SU-DHL-6 (cell line): ENCODE measurements around the gene BORA.

Experiments
- H2AFZ ChIP-seq: fragments of 200-600 bp; sonication (generic); 2 replicates; pipeline ENCODE4 v1.6.1; 2014; ENCODE audit warnings: low read depth, mild to moderate bottlenecking, moderate library complexity, mixed read lengths, antibody characterized with exemption, low read length; ENCODE audit not compliant: severe bottlenecking
- H3F3A ChIP-seq: fragments of 200-600 bp; shearing (Covaris generic); 2 replicates; pipeline ENCODE4 v1.6.0; 2016; ENCODE audit warnings: antibody characterized with exemption, mild to moderate bottlenecking; ENCODE audit not compliant: insufficient read depth
- H3K27ac ChIP-seq: fragments of 200-600 bp; sonication (generic); 2 replicates; pipeline ENCODE4 v1.5.1; 2016; ENCODE audit warnings: low read depth, mild to moderate bottlenecking, low read length, moderate library complexity, mixed read lengths
- H3K27me3 ChIP-seq: fragments of 200-600 bp; sonication (generic), shearing (Covaris generic); 2 replicates; pipeline ENCODE4 v1.6.0; 2014; ENCODE audit warnings: mild to moderate bottlenecking, low read length
- H3K36me3 ChIP-seq: fragments of 200-600 bp; sonication (generic); 2 replicates; pipeline ENCODE4 v1.6.1; 2014; ENCODE audit warnings: mild to moderate bottlenecking, low read length, mixed read lengths
- H3K4me2 ChIP-seq: fragments of 300-600, 200-600 bp; shearing (Covaris generic), sonication (generic); 2 replicates; pipeline ENCODE4 v1.6.0; 2014; ENCODE audit warnings: low read length, low read depth, mild to moderate bottlenecking; ENCODE audit not compliant: poor library complexity, severe bottlenecking
- H3K4me3 ChIP-seq: fragments of 200-600 bp; sonication (generic); 2 replicates; pipeline ENCODE4 v1.5.1; 2014; ENCODE audit warnings: antibody characterized with exemption, low read length, mild to moderate bottlenecking, mixed read lengths; ENCODE audit not compliant: insufficient read depth, poor library complexity, severe bottlenecking
- H3K79me2 ChIP-seq: fragments of 200-600 bp; sonication (generic); 2 replicates; pipeline ENCODE4 v1.6.1; 2014; ENCODE audit warnings: mild to moderate bottlenecking, low read length, moderate library complexity; ENCODE audit not compliant: insufficient read depth
- H3K9ac ChIP-seq: fragments of 200-600 bp; sonication (generic); 2 replicates; pipeline ENCODE4 v1.7.0; 2014; ENCODE audit warnings: mild to moderate bottlenecking, low read length
- H3K9me2 ChIP-seq: fragments of 200-600 bp; sonication (generic); replicated peaks from 2 replicates; pipeline ENCODE4 v1.6.1; 2014; ENCODE audit warnings: low read length; ENCODE audit not compliant: insufficient read depth
- H3K9me3 ChIP-seq: fragments of 200-600 bp; sonication (generic); 2 replicates; pipeline ENCODE4 v1.6.1; 2014; ENCODE audit warnings: low read length, mixed read lengths; ENCODE audit not compliant: insufficient read depth
- H4K20me1 ChIP-seq: fragments of 200-600 bp; sonication (generic); 2 replicates; pipeline ENCODE4 v1.6.1; 2014; ENCODE audit warnings: low read depth, mild to moderate bottlenecking, antibody characterized with exemption, low read length, moderate library complexity, mixed read lengths
- CTCF ChIP-seq: fragments of 200-600 bp; sonication (generic); IDR thresholded peaks from one replicate; pipeline ENCODE4 v1.5.1; 2017; ENCODE audit warnings: antibody characterized with exemption, mild to moderate bottlenecking, low read length, moderate library complexity; ENCODE audit not compliant: insufficient read depth, poor library complexity, severe bottlenecking
- EZH2phosphoT487 ChIP-seq: fragments of 200-600 bp; sonication (generic), shearing (Covaris generic); conservative IDR thresholded peaks from 2 replicates; pipeline ENCODE4 v1.6.1; 2018; ENCODE audit warnings: mild to moderate bottlenecking, antibody characterized with exemption, low read length, moderate library complexity, mixed read lengths

The BORA gene

DNA sequence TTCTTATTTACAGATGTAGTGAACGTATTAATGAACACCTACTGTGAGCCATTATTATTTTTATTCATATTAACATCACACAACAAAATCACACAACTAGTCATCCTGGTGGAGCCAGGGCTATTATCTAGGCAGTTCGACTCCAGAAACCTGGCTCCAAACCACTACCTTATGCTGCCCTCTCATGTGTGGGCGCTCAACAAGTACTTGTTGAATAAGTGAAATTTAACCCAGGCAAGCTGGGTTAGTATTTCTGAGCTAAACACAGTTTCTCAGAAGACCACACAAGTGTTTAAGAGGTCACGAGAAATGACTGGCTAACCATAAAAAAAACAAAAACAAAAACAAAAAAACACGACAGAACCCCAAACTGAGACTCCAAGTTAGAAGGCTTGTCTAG is 33.9 kb upstream of the BORA start:
- H3F3A ChIP-seq = no peaks in the 10 kb centered on the region
- no peaks in the 10 kb centered on the region for H3K27me3 ChIP-seq
- no peaks in the 10 kb centered on the region for H3K9me3 ChIP-seq
- H2AFZ ChIP-seq = no peak overlapping the region
- H3K9ac ChIP-seq = no peak overlapping the region
- no peaks in the 10 kb centered on the region for H3K79me2 ChIP-seq
- no peaks in the 10 kb centered on the region for H3K9me2 ChIP-seq
- no peak overlapping the region for H3K4me2 ChIP-seq
- TF ChIP-seq CTCF (no peak), EZH2phosphoT487 (no peak)
- H3K27ac ChIP-seq = no peak overlapping the region
- H4K20me1 ChIP-seq = no peaks in the 10 kb centered on the region
- no peak overlapping the region for H3K4me3 ChIP-seq
- H3K36me3 ChIP-seq = no peaks in the 10 kb centered on the region

DNA sequence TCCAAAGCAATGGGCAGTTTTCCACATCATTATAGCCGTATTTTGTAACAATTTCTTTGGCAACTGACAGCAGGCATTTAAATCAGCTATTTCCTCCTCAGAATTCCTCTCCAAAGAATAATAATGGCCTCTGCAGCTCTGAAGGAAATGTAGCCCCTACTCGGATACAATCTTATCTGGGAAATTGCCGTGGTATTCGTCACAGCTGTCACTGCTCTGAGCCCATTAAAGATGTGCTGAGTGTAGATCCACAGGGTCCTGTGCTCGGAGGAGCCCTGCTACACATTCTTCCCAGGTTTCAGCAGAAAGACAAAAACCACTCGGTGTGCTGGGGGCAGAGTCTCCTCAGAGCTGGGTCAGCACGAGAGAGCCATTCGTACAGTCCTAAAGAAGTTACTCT is 33.4 kb upstream of the BORA start:
- Histone ChIP-seq H3K4me2 (no peak overlapping the region), H2AFZ (no peak overlapping the region), H3K9me3 (no peaks in the 10 kb centered on the region), H3K27me3 (no peaks in the 10 kb centered on the region), H3K36me3 (no peaks in the 10 kb centered on the region), H3K9me2 (no peaks in the 10 kb centered on the region), H3K27ac (no peak overlapping the region), H4K20me1 (no peaks in the 10 kb centered on the region), H3F3A (no peaks in the 10 kb centered on the region), H3K4me3 (no peak overlapping the region), H3K79me2 (no peaks in the 10 kb centered on the region), H3K9ac (no peak overlapping the region)
- no peak for TF ChIP-seq EZH2phosphoT487

- H3F3A ChIP-seq = no peaks in the 10 kb centered on the region
- no peak overlapping the region for H3K4me2 ChIP-seq
- TF ChIP-seq EZH2phosphoT487 (no peak), CTCF (no peak)
- no peak overlapping the region for H3K27ac ChIP-seq
- H3K4me3 ChIP-seq = no peak overlapping the region
- no peak overlapping the region for H3K9ac ChIP-seq
- H3K9me3 ChIP-seq = no peaks in the 10 kb centered on the region
- H4K20me1 ChIP-seq = no peaks in the 10 kb centered on the region
- H3K36me3 ChIP-seq = no peaks in the 10 kb centered on the region
- no peaks in the 10 kb centered on the region for H3K9me2 ChIP-seq
- no peaks in the 10 kb centered on the region for H3K79me2 ChIP-seq
- no peaks in the 10 kb centered on the region for H3K27me3 ChIP-seq
- H2AFZ ChIP-seq = no peak overlapping the region
These were observed 31.1 kb upstream of the BORA start for GRCh38 chr13:72696579-72696978.

- H3K9ac ChIP-seq = no peak overlapping the region
- H3K79me2 ChIP-seq = no peaks in the 10 kb centered on the region
- H3K4me2 ChIP-seq = no peak overlapping the region
- H3K4me3 ChIP-seq = no peak overlapping the region
- no peaks in the 10 kb centered on the region for H3K9me2 ChIP-seq
- H2AFZ ChIP-seq = no peak overlapping the region
- no peak for TF ChIP-seq EZH2phosphoT487
- TF ChIP-seq CTCF = no peak
- H3K27me3 ChIP-seq = no peaks in the 10 kb centered on the region
- no peaks in the 10 kb centered on the region for H3K36me3 ChIP-seq
- no peaks in the 10 kb centered on the region for H3K9me3 ChIP-seq
- no peaks in the 10 kb centered on the region for H3F3A ChIP-seq
- H4K20me1 ChIP-seq = no peaks in the 10 kb centered on the region
- H3K27ac ChIP-seq = no peak overlapping the region
These were observed 29.6 kb upstream of the BORA start for GRCh38 chr13:72698164-72698563.
